C4-2B (cell line): ENCODE data around the gene LRP1B.

Source experiments
- H3K27ac ChIP-seq: fragments of 450-650 bp; 2 replicates; pipeline ENCODE4 v1.5.1; 2017
- ZFX ChIP-seq: fragments of 450-650 bp; IDR thresholded peaks from 2 replicates; pipeline ENCODE4 v1.6.1; 2017
- TF ChIP-seq, protein P1 (sequence below): fragments of 450-650 bp; conservative IDR thresholded peaks from 2 replicates; pipeline ENCODE4 v1.5.1; 2017; ENCODE audit warnings: mild to moderate bottlenecking

Gene LRP1B

DNA sequence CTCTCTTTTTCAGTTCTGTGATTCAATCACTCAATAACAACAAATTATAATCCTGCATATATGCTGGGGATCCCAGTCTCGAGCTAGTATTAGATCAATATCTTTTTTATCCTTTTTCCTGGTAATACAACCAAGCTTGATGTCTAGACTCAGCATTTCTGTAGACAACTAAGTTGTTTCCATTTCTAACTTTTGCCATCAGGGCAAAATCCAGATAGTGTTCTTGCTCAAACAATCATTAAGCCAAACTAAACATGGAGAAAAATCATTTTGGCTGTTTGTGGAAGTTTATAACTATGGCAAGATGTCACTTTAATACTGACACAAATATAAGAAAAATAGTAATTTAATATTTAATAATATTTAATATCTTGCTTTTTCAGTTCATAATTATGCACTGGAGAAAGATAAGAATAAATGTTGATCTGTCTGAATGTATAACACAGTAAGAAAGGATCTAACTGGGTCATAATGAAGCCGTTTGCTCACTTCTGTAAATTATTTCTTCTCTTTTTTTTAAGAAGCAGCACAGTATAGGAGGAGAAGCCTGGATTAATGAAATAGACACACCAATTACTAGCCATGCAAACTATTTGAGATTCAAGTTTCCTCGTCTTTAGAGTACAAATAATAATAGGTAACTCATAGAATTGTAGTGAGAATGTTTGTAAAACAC is 979.1 kb downstream of the LRP1B start:
- TF ChIP-seq, protein P1, sequence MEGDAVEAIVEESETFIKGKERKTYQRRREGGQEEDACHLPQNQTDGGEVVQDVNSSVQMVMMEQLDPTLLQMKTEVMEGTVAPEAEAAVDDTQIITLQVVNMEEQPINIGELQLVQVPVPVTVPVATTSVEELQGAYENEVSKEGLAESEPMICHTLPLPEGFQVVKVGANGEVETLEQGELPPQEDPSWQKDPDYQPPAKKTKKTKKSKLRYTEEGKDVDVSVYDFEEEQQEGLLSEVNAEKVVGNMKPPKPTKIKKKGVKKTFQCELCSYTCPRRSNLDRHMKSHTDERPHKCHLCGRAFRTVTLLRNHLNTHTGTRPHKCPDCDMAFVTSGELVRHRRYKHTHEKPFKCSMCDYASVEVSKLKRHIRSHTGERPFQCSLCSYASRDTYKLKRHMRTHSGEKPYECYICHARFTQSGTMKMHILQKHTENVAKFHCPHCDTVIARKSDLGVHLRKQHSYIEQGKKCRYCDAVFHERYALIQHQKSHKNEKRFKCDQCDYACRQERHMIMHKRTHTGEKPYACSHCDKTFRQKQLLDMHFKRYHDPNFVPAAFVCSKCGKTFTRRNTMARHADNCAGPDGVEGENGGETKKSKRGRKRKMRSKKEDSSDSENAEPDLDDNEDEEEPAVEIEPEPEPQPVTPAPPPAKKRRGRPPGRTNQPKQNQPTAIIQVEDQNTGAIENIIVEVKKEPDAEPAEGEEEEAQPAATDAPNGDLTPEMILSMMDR = no peak
- TF ChIP-seq ZFX = no peak
- H3K27ac ChIP-seq = no peak overlapping the region

DNA sequence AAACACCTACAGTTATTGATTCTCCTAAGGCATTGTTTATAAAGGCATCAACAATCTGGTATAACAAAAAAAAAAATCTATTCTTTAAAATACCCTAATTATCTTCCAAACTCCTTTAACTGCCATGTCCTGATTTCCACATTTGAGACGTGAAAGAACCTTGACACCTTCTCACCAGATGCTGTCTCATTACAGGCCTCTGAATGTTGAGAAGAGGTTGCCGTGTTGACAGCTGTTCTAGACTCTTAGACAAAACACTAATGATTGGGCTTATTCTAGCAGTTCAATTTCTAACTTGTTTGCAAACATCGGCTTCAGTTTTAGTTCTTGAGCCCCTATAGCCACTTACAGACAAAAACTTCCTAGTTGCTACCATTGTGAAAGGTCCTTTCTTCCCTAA is 988.8 kb downstream of the LRP1B start:
- H3K27ac ChIP-seq = no peak overlapping the region
- no peak for TF ChIP-seq ZFX
- TF ChIP-seq, protein P1 = no peak

GRCh38 chr2:141137122-141137693 is 993.6 kb downstream of the LRP1B start:
- H3K27ac ChIP-seq = no peak overlapping the region
- no peak for TF ChIP-seq ZFX
- TF ChIP-seq, protein P1 = no peak

- H3K27ac ChIP-seq = no peak overlapping the region
Observed at GRCh38 chr2:141133883-141134282, 996.9 kb downstream of the LRP1B start.

GRCh38 chr2:141125432-141125831 is 1005.4 kb downstream of the LRP1B start:
- H3K27ac ChIP-seq = no peak overlapping the region
- TF ChIP-seq ZFX = no peak
- TF ChIP-seq, protein P1 = no peak

More at GRCh38 chr2:141133883-141134282, 996.9 kb downstream of the LRP1B start:
- no peak for TF ChIP-seq ZFX

- H3K27ac ChIP-seq = no peak overlapping the region
- TF ChIP-seq ZFX = no peak
- TF ChIP-seq, protein P1 = no peak
Observed at GRCh38 chr2:141118836-141119235, 1012.0 kb downstream of the LRP1B start.

- TF ChIP-seq, protein P1 = no peak
- no peak for TF ChIP-seq ZFX
- no peak overlapping the region for H3K27ac ChIP-seq
Observed at GRCh38 chr2:141113301-141113700, 1017.5 kb downstream of the LRP1B start.

DNA sequence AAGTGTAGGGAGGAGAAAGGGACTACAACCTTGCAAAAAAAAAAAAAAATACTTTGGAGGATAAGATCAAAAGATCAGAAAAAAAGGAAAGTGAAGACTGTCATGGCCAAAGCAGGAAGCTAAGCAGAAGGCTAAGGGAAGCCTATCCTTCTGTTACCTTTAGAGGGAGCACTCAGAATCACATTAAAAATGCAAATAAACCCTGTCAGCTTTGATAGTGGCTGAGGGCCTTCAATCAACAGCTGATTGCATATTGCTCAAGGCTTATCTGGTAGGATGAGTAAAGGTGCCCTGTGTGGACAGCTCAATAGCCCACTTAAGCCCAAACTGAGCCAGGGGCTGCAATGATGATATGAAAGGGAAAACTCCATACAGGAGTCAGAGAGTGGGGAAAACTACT is 1021.2 kb downstream of the LRP1B start:
- H3K27ac ChIP-seq = no peak overlapping the region
- no peak for TF ChIP-seq ZFX
- TF ChIP-seq, protein P1 = peak; percentile 34
